Keratinocyte (primary cell): ENCODE measurements around the gene CCL26. TPM values are rescaled to one million over a fixed set of nuclear protein-coding genes. Genes with fewer than 3 reads are reported as not detected.

Experiments used
- DNase-seq: peaks from one replicate; pipeline ENCODE4 v3.0.0-alpha.2; 2011; ENCODE audit warnings: low read depth, missing footprints, low spot score
- FAIRE-seq: peaks from 2 replicates; lab custom pipeline; 2011; peaks lifted over from hg19 to GRCh38; lab: Jason Lieb, UNC
- H2AFZ ChIP-seq: 2 replicates; pipeline ENCODE4 v1.6.0; 2012; ENCODE audit warnings: low read length, control low read depth, inconsistent platforms; ENCODE audit not compliant: control insufficient read depth
- H3K27ac ChIP-seq: 2 replicates; pipeline ENCODE4 v1.5.1; 2011; ENCODE audit warnings: low read length; ENCODE audit not compliant: control insufficient read depth, insufficient read depth
- H3K27me3 ChIP-seq: 3 replicates; pipeline ENCODE4 v1.6.0; 2011; ENCODE audit warnings: low read length; ENCODE audit not compliant: control insufficient read depth, insufficient read depth; ENCODE audit errors: extremely low read depth
- H3K36me3 ChIP-seq, 2 experiments: 2 replicates in 1 of 2; 3 replicates in 1 of 2; pipeline ENCODE4 v1.5.1; 2011; ENCODE audit warnings: low read length in 2 of 2, mild to moderate bottlenecking in 1 of 2; ENCODE audit not compliant: control insufficient read depth in 2 of 2, insufficient read depth in 2 of 2; ENCODE audit errors: extremely low read depth in 1 of 2
- H3K4me1 ChIP-seq: 3 replicates; pipeline ENCODE4 v1.5.1; 2011; ENCODE audit warnings: low read length; ENCODE audit not compliant: control insufficient read depth, insufficient read depth; ENCODE audit errors: extremely low read depth
- H3K4me2 ChIP-seq: 3 replicates; pipeline ENCODE4 v1.6.0; 2011; ENCODE audit warnings: low read depth, low read length; ENCODE audit not compliant: control insufficient read depth, insufficient read depth; ENCODE audit errors: extremely low read depth
- H3K4me3 ChIP-seq, 3 experiments: fragments of 200-600 bp in 1 of 3; sonication (generic) in 1 of 3; 2 replicates in 2 of 3; 3 replicates in 1 of 3; pipeline ENCODE4 v1.5.1; 2011 to 2016; ENCODE audit warnings: low read length in 3 of 3, mild to moderate bottlenecking in 3 of 3, control low read depth in 2 of 3, inconsistent platforms in 1 of 3, low read depth in 1 of 3, mixed read lengths in 1 of 3, mixed run types in 1 of 3, moderate library complexity in 1 of 3; ENCODE audit not compliant: control insufficient read depth in 2 of 3, insufficient read depth in 2 of 3; ENCODE audit errors: extremely low read depth in 1 of 3
- H3K79me2 ChIP-seq: 2 replicates; pipeline ENCODE4 v1.6.0; 2012; ENCODE audit warnings: low read length; ENCODE audit not compliant: control insufficient read depth, insufficient read depth
- H3K9ac ChIP-seq: 3 replicates; pipeline ENCODE4 v1.6.0; 2011; ENCODE audit warnings: low read length; ENCODE audit not compliant: control insufficient read depth, insufficient read depth; ENCODE audit errors: extremely low read depth
- H3K9me1 ChIP-seq: 3 replicates; pipeline ENCODE4 v1.6.0; 2011; ENCODE audit warnings: low read length; ENCODE audit not compliant: control insufficient read depth, insufficient read depth; ENCODE audit errors: extremely low read depth
- H3K9me3 ChIP-seq: 2 replicates; pipeline ENCODE4 v1.5.1; 2012; ENCODE audit warnings: low read depth, low read length; ENCODE audit not compliant: control insufficient read depth
- H4K20me1 ChIP-seq: 3 replicates; pipeline ENCODE4 v1.6.0; 2011; ENCODE audit warnings: low read length; ENCODE audit not compliant: control insufficient read depth, insufficient read depth; ENCODE audit errors: extremely low read depth
- CTCF ChIP-seq, 3 experiments: IDR thresholded peaks in 1 of 3; conservative IDR thresholded peaks in 1 of 3; optimal IDR thresholded peaks in 1 of 3; 2 replicates in 2 of 3; 3 replicates in 1 of 3; pipeline versions ENCODE3 to v1.5.1; 2011; ENCODE audit warnings: low read length in 3 of 3, mild to moderate bottlenecking in 3 of 3, moderate library complexity in 2 of 3, control low read depth in 1 of 3, inconsistent platforms in 1 of 3; ENCODE audit not compliant: insufficient read depth in 2 of 3; ENCODE audit errors: extremely low read depth in 1 of 3
- EZH2 ChIP-seq: IDR thresholded peaks from one replicate; pipeline ENCODE4 v1.6.1; 2012; ENCODE audit warnings: inconsistent platforms, mild to moderate bottlenecking, low read length, moderate library complexity
- dilution Hi-C: fragments of 300-500 bp; cut with MboI; formaldehyde crosslinking; loops from one replicate; pipeline ENCODE4 v1.7.0; 2020; ENCODE audit warnings: low sequenced_read_pairs; ENCODE audit not compliant: extremely low pct_ligation_motif_present
- polyA plus RNA-seq, 5 experiments: library from polyadenylated mRNA; depleted of rRNA in 3 of 5; stranded (reverse) in 3 of 5; stranded (forward) in 1 of 5; unstranded in 1 of 5; fragments of >200 nt; gene quantifications; 1 replicate in 1 of 5; 2 replicates in 3 of 5; 3 replicates in 1 of 5; pipeline versions ENCODE4 v1.2.1 to v1.2.3, GENCODE V29; 2011 to 2012; ENCODE audit warnings: missing spikeins in 2 of 5, low read depth in 1 of 5, low replicate concordance in 1 of 5

The CCL26 gene
- polyA plus RNA-seq, 1 donor (not counting 4 experiments of a cell fraction or from before 2014, with no cell fraction given), result not detected

- Histone ChIP-seq H3K9ac (no peak overlapping the region), H3K9me1 (no peaks in the 10 kb centered on the region), H2AFZ (no peak overlapping the region), H3K4me2 (no peak overlapping the region), H3K4me3 (no peak overlapping the region), H3K36me3 (no peaks in the 10 kb centered on the region), H3K79me2 (no peaks in the 10 kb centered on the region), H3K9me3 (no peaks in the 10 kb centered on the region), H3K27me3 (no peaks in the 10 kb centered on the region), H3K4me1 (no peaks in the 10 kb centered on the region), H3K27ac (no peak overlapping the region), H4K20me1 (no peaks in the 10 kb centered on the region)
- dilution Hi-C loops, result no loop called here
- TF ChIP-seq EZH2 (no peak), CTCF (optimal IDR thresholded peaks at IDR 0.05 in 1 of 3, IDR thresholded peaks at IDR 0.05 in 1 of 3, conservative IDR thresholded peaks at IDR 0.05 in 1 of 3; ENCODE audit: extremely low read depth in 1 of 3, insufficient read depth in 2 of 3, low read length in 3 of 3) (no peak)
- DNase-seq, result no peak
- FAIRE-seq, result no peak
Measured at GRCh38 chr7:75757860-75758259, 14.2 kb downstream of the CCL26 start.

GRCh38 chr7:75756991-75757676, 14.9 kb downstream of the CCL26 start:
- Histone ChIP-seq H2AFZ (no peak overlapping the region), H3K9ac (no peak overlapping the region), H3K9me1 (no peaks in the 10 kb centered on the region), H3K4me1 (no peaks in the 10 kb centered on the region), H3K27me3 (no peaks in the 10 kb centered on the region), H4K20me1 (no peaks in the 10 kb centered on the region), H3K36me3 (no peaks in the 10 kb centered on the region), H3K4me3 (no peak overlapping the region), H3K9me3 (no peaks in the 10 kb centered on the region), H3K4me2 (no peak overlapping the region), H3K79me2 (no peaks in the 10 kb centered on the region), H3K27ac (no peak overlapping the region)
- FAIRE-seq (no peak), DNase-seq (no peak)
- dilution Hi-C loops, result no loop called here
- TF ChIP-seq EZH2 (no peak), CTCF (optimal IDR thresholded peaks at IDR 0.05 in 1 of 3, IDR thresholded peaks at IDR 0.05 in 1 of 3, conservative IDR thresholded peaks at IDR 0.05 in 1 of 3; ENCODE audit: extremely low read depth in 1 of 3, insufficient read depth in 2 of 3, low read length in 3 of 3) (peak; percentile 29 to 40 (median 38))
